UCSD-AML1 (cell line): ENCODE data around the gene TRIM65.
"Not testable (repeated sequence)": the region's sequence is repeated elsewhere in the genome, so short reads cannot be mapped to it uniquely, and the experiment has no call there.

Experiments used
- DNase-seq: peaks from one replicate; lab custom pipeline; 2025; ENCODE audit not compliant: unreplicated experiment; lab: John Stamatoyannopoulos, UW

Gene TRIM65

GRCh38 chr17:75876190-75876937 is 20.4 kb downstream of the TRIM65 start:
- DNase-seq = peak; percentile 40

- DNase-seq = no peak
These were observed 20.9 kb downstream of the TRIM65 start for GRCh38 chr17:75875940-75876189.

GRCh38 chr17:75875182-75875939 is 21.4 kb downstream of the TRIM65 start:
- DNase-seq = no peak

- DNase-seq = no peak
These were observed 22.2 kb downstream of the TRIM65 start for GRCh38 chr17:75874323-75875181.

- no peak for DNase-seq
These were observed 23.0 kb downstream of the TRIM65 start for GRCh38 chr17:75873587-75874322.

GRCh38 chr17:75872434-75873351 is 24.1 kb downstream of the TRIM65 start:
- peak; percentile 77 for DNase-seq

- not testable (repeated sequence) for DNase-seq
These were observed 26.5 kb downstream of the TRIM65 start for GRCh38 chr17:75870228-75870627.

GRCh38 chr17:75869282-75870141 is 27.2 kb downstream of the TRIM65 start:
- DNase-seq = no peak

GRCh38 chr17:75868730-75869281 is 27.9 kb downstream of the TRIM65 start:
- not testable (repeated sequence) for DNase-seq

- not testable (repeated sequence) for DNase-seq
These were observed 31.2 kb downstream of the TRIM65 start for GRCh38 chr17:75865404-75866188.

- not testable (repeated sequence) for DNase-seq
These were observed 31.9 kb downstream of the TRIM65 start for GRCh38 chr17:75864887-75865286.

- DNase-seq = peak; percentile 54
These were observed 32.3 kb downstream of the TRIM65 start for GRCh38 chr17:75864448-75864871.

GRCh38 chr17:75861927-75862317 is 34.8 kb downstream of the TRIM65 start:
- no peak for DNase-seq

- not testable (repeated sequence) for DNase-seq
These were observed 37.4 kb downstream of the TRIM65 start for GRCh38 chr17:75859358-75859757.

GRCh38 chr17:75856062-75856756 is 40.5 kb downstream of the TRIM65 start:
- no peak for DNase-seq

GRCh38 chr17:75855310-75856061 is 41.3 kb downstream of the TRIM65 start, which contains the start of gene WBP2:
Gene WBP2, minus strand, starts transcription at chr17:75855335. Its CDS starts 38 bp downstream, at chr17:75855297.
- DNase-seq = peak; percentile 98
